ENCODE results near the gene GOLGA2. TPM values are rescaled to one million over a fixed set of nuclear protein-coding genes. Genes with fewer than 3 reads are reported as not detected.

Gene GOLGA2
- polyA plus RNA-seq, 1 of the 3 experiments (the other 2 are of a cell fraction), result 103 TPM

DNA sequence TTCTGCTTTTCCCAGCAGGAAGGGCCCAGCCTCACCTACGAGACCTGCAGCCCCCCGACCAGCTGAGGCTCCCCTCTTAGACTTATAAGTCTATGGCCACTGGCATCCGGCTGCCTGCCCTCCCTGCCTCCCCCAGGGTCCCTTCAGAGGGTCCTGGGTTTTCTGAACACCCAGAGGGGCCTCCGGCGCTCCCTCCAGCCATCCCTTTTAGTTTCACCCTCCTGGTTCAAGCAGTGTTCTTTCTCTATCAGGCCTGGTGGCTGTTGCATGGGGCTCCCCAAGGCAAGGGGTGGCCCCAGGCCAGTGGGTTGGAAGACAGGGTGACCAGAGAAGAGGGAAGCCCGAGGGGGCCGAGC is 21.8 kb downstream of the GOLGA2 start:
- Histone ChIP-seq H3K9me3 (no peaks in the 10 kb centered on the region), H2AFZ (ENCODE audit: low read depth) (no peak overlapping the region), H3K79me2 (ENCODE audit: insufficient read depth) (no peaks in the 10 kb centered on the region), H3K9me2 (no peaks in the 10 kb centered on the region), H3K36me3 (replicated peaks in 1 of 2; ENCODE audit: control insufficient read depth in 1 of 2, insufficient read depth in 2 of 2, low read length in 1 of 2) (peaks cover 13 to 23% of the 10 kb centered on the region in 2 experiments), H3K9ac (no peak overlapping the region), H3K4me3 (ENCODE audit: low read depth in 2 of 2, low read length in 1 of 2) (no peak overlapping the region), H3F3A (replicated peaks; ENCODE audit: insufficient read depth) (peaks cover 18% of the 10 kb centered on the region), H3K27ac (ENCODE audit: low read depth in 2 of 2, low read length in 1 of 2) (no peak overlapping the region), H3K4me2 (no peak overlapping the region), H4K20me1 (ENCODE audit: insufficient read depth) (no peaks in the 10 kb centered on the region), H3K27me3 (ENCODE audit: insufficient read depth) (no peaks in the 10 kb centered on the region), H3K4me1 (ENCODE audit: control insufficient read depth in 1 of 2, insufficient read depth in 2 of 2, low read depth in 1 of 2, low read length in 1 of 2) (peaks cover 0 to 4% of the 10 kb centered on the region in 2 experiments; a peak in 1 of 4 replicates)
- ChIA-PET POLR2A (no interaction called here), CTCF (interaction anchor here (1.4 to 2.9 kb wide), 3 partner anchors 9 to 158 kb away, joined by 4 to 18 read pairs (median 9); no protein-coding TSS in a partner anchor)
- WGBS (ENCODE audit: low lambda C conversion rate), result 97% methylated on average over 6 of the region's 7 CpGs
- DNase-seq, result no peak
- no peak for TF ChIP-seq MXI1 (IDR thresholded peaks at IDR 0.05; ENCODE audit: low read depth, low read length)
- no peak for TF ChIP-seq EZH2phosphoT487 (IDR thresholded peaks at IDR 0.05; ENCODE audit: borderline replicate concordance, low read depth)
- no peak for TF ChIP-seq POLR2AphosphoS5 (IDR thresholded peaks at IDR 0.05; ENCODE audit: low read depth, low read length)
- TF ChIP-seq SMC3 (IDR thresholded peaks at IDR 0.05; ENCODE audit: low read depth, low read length), result no peak
- no peak for TF ChIP-seq NRF1 (IDR thresholded peaks at IDR 0.05; ENCODE audit: low read depth, low read length)
- no peak for TF ChIP-seq RXRA (IDR thresholded peaks at IDR 0.05; ENCODE audit: borderline replicate concordance, low read depth)
- TF ChIP-seq, protein P1, sequence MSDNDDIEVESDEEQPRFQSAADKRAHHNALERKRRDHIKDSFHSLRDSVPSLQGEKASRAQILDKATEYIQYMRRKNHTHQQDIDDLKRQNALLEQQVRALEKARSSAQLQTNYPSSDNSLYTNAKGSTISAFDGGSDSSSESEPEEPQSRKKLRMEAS (IDR thresholded peaks at IDR 0.05; ENCODE audit: low read depth), result no peak
- no peak for TF ChIP-seq RFX5 (IDR thresholded peaks at IDR 0.05; ENCODE audit: low read length)
- TF ChIP-seq, protein P2, sequence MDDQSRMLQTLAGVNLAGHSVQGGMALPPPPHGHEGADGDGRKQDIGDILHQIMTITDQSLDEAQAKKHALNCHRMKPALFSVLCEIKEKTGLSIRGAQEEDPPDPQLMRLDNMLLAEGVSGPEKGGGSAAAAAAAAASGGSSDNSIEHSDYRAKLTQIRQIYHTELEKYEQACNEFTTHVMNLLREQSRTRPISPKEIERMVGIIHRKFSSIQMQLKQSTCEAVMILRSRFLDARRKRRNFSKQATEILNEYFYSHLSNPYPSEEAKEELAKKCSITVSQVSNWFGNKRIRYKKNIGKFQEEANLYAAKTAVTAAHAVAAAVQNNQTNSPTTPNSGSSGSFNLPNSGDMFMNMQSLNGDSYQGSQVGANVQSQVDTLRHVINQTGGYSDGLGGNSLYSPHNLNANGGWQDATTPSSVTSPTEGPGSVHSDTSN (IDR thresholded peaks at IDR 0.05), result no peak
- TF ChIP-seq FOXM1 (IDR thresholded peaks at IDR 0.05; ENCODE audit: low read depth), result no peak
- no peak for TF ChIP-seq YY1 (IDR thresholded peaks at IDR 0.05; ENCODE audit: low read depth)
- no peak for TF ChIP-seq MEF2A (IDR thresholded peaks at IDR 0.05; ENCODE audit: borderline replicate concordance, low read depth)
- TF ChIP-seq RAD21 (IDR thresholded peaks at IDR 0.05; ENCODE audit: low read length), result no peak
- TF ChIP-seq, protein P3, sequence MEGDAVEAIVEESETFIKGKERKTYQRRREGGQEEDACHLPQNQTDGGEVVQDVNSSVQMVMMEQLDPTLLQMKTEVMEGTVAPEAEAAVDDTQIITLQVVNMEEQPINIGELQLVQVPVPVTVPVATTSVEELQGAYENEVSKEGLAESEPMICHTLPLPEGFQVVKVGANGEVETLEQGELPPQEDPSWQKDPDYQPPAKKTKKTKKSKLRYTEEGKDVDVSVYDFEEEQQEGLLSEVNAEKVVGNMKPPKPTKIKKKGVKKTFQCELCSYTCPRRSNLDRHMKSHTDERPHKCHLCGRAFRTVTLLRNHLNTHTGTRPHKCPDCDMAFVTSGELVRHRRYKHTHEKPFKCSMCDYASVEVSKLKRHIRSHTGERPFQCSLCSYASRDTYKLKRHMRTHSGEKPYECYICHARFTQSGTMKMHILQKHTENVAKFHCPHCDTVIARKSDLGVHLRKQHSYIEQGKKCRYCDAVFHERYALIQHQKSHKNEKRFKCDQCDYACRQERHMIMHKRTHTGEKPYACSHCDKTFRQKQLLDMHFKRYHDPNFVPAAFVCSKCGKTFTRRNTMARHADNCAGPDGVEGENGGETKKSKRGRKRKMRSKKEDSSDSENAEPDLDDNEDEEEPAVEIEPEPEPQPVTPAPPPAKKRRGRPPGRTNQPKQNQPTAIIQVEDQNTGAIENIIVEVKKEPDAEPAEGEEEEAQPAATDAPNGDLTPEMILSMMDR (IDR thresholded peaks at IDR 0.05), result no peak
- TF ChIP-seq FOSL2 (IDR thresholded peaks at IDR 0.05; ENCODE audit: borderline replicate concordance, low read depth), result no peak
- no peak for TF ChIP-seq TCF12 (IDR thresholded peaks at IDR 0.05)
- TF ChIP-seq EP300 (IDR thresholded peaks at IDR 0.05; ENCODE audit: borderline replicate concordance in 1 of 2, low read depth in 1 of 2, low read length in 1 of 2), result no peak
